HUES64 (cell line): ENCODE measurements around the gene GIMD1.
A peak's percentile ranks its signal among the peaks of the same experiment; 100 is the strongest.
"Not testable (repeated sequence)": the region's sequence is repeated elsewhere in the genome, so short reads cannot be mapped to it uniquely, and the experiment has no call there.

ENCODE experiments used
- H3K27ac ChIP-seq: 2 replicates; pipeline ENCODE4 v1.7.0; 2013; ENCODE audit warnings: low read depth, low read length, inconsistent platforms
- H3K27me3 ChIP-seq: 2 replicates; pipeline ENCODE4 v1.6.1; 2013; ENCODE audit warnings: mild to moderate bottlenecking, low read length; ENCODE audit not compliant: insufficient read depth
- H3K36me3 ChIP-seq: 2 replicates; pipeline ENCODE4 v1.6.1; 2013; ENCODE audit warnings: mild to moderate bottlenecking, low read length; ENCODE audit not compliant: insufficient read depth
- H3K4me1 ChIP-seq: 2 replicates; pipeline ENCODE4 v1.6.1; 2013; ENCODE audit warnings: mild to moderate bottlenecking, low read length, moderate library complexity; ENCODE audit not compliant: insufficient read depth
- H3K4me3 ChIP-seq: 2 replicates; pipeline ENCODE4 v1.5.1; 2013; ENCODE audit warnings: mild to moderate bottlenecking, low read length, moderate library complexity
- H3K9ac ChIP-seq: 2 replicates; pipeline ENCODE4 v1.6.1; 2013; ENCODE audit warnings: mild to moderate bottlenecking, low read depth, low read length
- H3K9me3 ChIP-seq: 2 replicates; pipeline ENCODE4 v1.6.1; 2013; ENCODE audit warnings: low read depth, low read length; ENCODE audit not compliant: insufficient read depth
- WGBS: fragments of 150-250, 120-280 bp; methylation state at CpG from one replicate; pipeline ENCODE4 v1.1.7; 2013; ENCODE audit warnings: missing lambda C conversion rate; 5-methylcytosine and 5-hydroxymethylcytosine counted together

The GIMD1 gene

DNA sequence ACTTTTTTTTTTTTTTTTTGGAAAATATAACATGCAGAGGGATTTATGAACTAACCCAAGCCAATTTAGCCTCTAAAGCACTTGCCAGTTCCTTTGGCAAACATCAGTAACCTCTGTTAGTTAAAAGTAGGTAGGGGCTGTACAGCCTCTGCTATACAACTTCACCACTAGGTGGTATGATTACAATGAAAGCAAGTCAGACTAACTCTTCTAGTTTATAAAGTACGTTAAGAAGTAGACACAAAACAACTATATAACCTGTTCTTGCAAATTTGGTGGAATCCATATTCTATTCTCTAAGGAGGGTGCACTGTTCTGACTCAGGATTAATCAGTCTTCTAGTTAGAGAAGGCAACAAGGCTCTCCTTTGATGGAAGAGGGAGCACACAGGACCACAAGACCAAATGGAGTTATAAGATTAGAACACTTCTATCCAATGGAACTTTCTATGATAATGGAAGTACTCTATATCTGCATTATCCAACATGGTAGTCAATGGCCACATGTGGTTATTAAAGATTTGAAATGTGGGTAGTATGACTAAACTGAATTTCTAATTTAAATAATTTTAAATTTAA, 39.4 kb downstream of the GIMD1 start:
- Histone ChIP-seq H3K4me3 (no peak overlapping the region), H3K36me3 (peaks cover 87% of the 10 kb centered on the region)

DNA sequence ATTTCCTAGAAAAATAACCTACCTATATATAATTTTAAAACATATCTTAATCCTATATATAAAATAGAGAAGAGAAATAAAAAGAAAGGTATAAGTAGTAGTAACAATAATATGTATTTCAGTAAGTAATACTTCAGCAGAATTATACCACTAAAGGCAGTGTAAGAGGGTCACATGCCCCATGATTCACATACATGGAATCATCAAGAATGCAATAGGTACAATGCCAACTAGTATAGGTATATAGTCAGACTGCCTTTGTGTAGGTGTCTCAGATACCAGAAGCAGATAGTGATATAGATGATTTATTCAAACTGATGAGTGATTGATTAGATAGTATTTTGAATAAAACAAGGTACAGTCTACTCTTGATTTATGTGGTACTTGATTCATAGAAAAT, 42.8 kb downstream of the GIMD1 start:
- Histone ChIP-seq H3K9me3 (no peaks in the 10 kb centered on the region), H3K9ac (no peak overlapping the region), H3K27ac (no peak overlapping the region), H3K36me3 (peaks cover 55% of the 10 kb centered on the region), H3K27me3 (no peaks in the 10 kb centered on the region), H3K4me3 (no peak overlapping the region), H3K4me1 (peaks cover 10% of the 10 kb centered on the region)

More for the DNA sequence above, 39.4 kb downstream of the GIMD1 start:
- Histone ChIP-seq H3K4me1 (peaks cover 7% of the 10 kb centered on the region), H3K9me3 (no peaks in the 10 kb centered on the region), H3K27me3 (no peaks in the 10 kb centered on the region), H3K27ac (no peak overlapping the region), H3K9ac (no peak overlapping the region)
- no CpG with 5 or more reads among the region's 1 CpG for WGBS

DNA sequence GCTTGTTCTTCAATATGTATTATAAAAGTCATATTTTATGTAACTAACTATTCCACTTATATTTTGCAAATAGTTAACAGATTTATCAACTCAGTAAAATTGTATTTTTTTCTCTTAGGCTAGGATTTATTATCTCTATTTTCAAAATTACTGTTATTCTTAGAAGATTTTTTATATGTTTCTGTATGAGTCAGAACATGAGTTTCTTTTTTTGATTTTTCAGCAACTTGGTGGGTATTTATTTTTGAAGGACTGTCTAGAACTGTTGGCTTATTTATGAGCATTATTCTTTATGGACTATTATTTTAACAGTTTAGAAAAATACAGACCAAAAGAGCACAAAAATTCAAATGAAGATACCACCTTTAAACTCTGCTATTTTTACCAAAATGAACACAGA, 45.5 kb downstream of the GIMD1 start:
- Histone ChIP-seq H3K27ac (no peak overlapping the region), H3K36me3 (peaks cover 39% of the 10 kb centered on the region), H3K27me3 (no peaks in the 10 kb centered on the region), H3K9ac (no peak overlapping the region), H3K4me1 (peaks cover 10% of the 10 kb centered on the region), H3K4me3 (no peak overlapping the region), H3K9me3 (no peaks in the 10 kb centered on the region)

DNA sequence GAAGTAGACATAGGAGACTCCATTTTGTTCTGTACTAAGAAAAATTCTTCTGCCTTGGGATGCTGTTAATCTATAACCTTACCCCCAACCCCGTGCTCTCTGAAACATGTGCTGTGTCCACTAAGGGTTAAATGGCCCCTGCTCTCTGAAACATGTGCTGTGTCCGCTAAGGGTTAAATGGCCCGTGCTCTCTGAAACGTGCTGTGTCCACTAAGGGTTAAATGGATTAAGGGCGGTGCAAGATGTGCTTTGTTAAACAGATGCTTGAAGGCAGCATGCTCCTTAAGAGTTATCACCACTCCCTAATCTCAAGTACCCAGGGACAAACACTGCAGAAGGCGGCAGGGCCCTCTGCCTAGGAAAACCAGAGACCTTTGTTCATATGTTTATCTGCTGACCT, 46.8 kb downstream of the GIMD1 start:
- H3K9ac ChIP-seq, H3K27me3 ChIP-seq, H3K9me3 ChIP-seq, H3K27ac ChIP-seq, H3K4me3 ChIP-seq: not testable (repeated sequence)
- Histone ChIP-seq H3K36me3 (peaks cover 26% of the 10 kb centered on the region), H3K4me1 (peaks cover 20% of the 10 kb centered on the region)
- WGBS = 56% methylated on average over 6 of the region's 6 CpGs

DNA sequence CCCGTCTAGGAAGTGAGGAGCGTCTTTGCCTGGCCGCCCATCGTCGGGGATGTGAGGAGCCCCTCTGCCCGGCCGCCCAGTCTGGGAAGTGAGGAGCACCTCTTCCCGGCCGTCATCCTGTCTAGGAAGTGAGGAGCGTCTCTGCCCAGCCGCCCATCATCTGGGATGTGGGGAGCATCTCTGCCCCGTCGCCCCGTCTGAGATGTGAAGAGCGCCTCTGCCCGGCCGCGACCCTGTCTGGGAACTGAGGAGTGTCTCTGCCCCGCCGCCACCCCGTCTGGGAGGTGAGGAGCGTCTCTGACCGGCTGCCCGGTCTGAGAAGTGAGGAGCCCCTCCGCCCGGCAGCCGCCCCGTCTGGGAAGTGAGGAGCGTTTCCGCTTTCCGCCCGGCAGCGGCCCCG, 47.4 kb downstream of the GIMD1 start:
- peaks cover 20% of the 10 kb centered on the region for H3K4me1 ChIP-seq
- H3K27ac ChIP-seq, H3K27me3 ChIP-seq, H3K4me3 ChIP-seq, H3K9me3 ChIP-seq, H3K9ac ChIP-seq: not testable (repeated sequence)
- 98% methylated on average over 34 of the region's 34 CpGs for WGBS
- peaks cover 20% of the 10 kb centered on the region for H3K36me3 ChIP-seq

DNA sequence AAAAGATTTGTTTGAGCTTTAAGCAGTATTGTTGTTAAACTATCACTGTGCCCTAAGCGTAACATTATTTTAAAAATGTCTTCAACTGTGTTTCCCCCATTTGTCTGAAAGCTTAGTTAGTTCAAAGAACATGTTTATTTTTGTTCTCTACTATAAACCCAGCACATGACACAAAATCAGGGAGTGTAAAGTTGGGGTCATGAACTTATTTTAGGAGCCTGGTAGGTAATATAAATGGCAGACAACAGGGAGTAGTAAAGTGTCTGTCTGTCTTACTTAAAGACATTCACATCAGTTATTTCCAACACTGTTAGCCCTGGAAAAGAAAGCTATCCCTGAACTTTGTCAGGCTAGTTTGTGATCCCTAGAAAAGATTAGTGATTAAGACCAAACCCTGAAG, 48.3 kb downstream of the GIMD1 start:
- H3K27ac ChIP-seq = no peak overlapping the region
- H3K9me3 ChIP-seq = no peaks in the 10 kb centered on the region
- H3K27me3 ChIP-seq = no peaks in the 10 kb centered on the region
- WGBS = no CpG with 5 or more reads among the region's 1 CpG
- H3K36me3 ChIP-seq = peaks cover 15% of the 10 kb centered on the region
- no peak overlapping the region for H3K9ac ChIP-seq
- peaks cover 20% of the 10 kb centered on the region for H3K4me1 ChIP-seq
- H3K4me3 ChIP-seq = no peak overlapping the region

DNA sequence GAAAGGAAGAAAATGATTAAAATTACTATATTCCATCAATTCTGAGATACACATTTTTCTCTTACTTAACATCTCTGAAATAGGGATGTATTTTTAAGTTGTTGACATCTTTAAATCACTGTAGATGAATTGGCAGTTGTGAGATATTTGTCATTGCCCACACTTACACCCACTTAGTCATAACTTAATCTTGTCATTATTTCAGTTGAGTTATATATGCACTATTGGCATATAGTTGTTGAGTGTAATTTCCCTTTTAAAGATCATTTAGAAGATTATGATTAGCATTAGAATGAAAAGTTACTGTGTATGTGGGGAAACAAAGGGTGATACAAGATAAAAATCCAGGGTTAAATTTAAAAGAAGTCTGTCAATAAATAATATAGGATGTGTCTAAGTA, 50.1 kb downstream of the GIMD1 start:
- Histone ChIP-seq H3K27me3 (no peaks in the 10 kb centered on the region), H3K4me1 (peaks cover 9% of the 10 kb centered on the region; the same call in 1 of the 2 replicates), H3K4me3 (no peak overlapping the region), H3K36me3 (peaks cover 9% of the 10 kb centered on the region; the same call in 1 of the 2 replicates), H3K9ac (no peak overlapping the region), H3K27ac (no peak overlapping the region), H3K9me3 (no peaks in the 10 kb centered on the region)

DNA sequence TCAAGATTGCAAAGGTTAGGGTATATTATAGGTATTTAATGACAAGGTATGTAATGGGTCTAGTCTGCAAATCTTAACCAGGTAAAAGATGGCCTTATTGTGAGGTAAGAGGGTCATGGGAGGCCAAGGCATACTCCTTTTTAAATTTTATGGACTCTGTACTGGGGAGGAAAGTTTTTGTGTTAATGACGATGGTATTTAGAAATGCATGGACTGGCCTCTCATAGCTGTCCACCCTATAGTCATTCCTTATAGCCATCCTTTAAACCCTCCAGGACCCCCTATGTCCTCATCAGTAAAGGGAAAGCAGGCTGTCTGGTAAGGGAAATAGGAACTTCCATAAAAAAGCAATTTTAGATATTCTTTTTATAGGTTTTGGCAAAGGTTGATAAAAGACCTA, 50.8 kb downstream of the GIMD1 start:
- H3K27ac ChIP-seq = no peak overlapping the region; the same call in 1 of the 2 replicates
- no peaks in the 10 kb centered on the region for H3K9me3 ChIP-seq
- peak overlapping the region; percentile 86 for H3K4me3 ChIP-seq
- H3K36me3 ChIP-seq = peaks cover 9% of the 10 kb centered on the region; the same call in 1 of the 2 replicates
- no peak overlapping the region; the same call in 1 of the 2 replicates for H3K9ac ChIP-seq
- 100% methylated on average over 1 of the region's 1 CpG for WGBS
- no peaks in the 10 kb centered on the region for H3K27me3 ChIP-seq
- peaks cover 9% of the 10 kb centered on the region; the same call in 1 of the 2 replicates for H3K4me1 ChIP-seq

DNA sequence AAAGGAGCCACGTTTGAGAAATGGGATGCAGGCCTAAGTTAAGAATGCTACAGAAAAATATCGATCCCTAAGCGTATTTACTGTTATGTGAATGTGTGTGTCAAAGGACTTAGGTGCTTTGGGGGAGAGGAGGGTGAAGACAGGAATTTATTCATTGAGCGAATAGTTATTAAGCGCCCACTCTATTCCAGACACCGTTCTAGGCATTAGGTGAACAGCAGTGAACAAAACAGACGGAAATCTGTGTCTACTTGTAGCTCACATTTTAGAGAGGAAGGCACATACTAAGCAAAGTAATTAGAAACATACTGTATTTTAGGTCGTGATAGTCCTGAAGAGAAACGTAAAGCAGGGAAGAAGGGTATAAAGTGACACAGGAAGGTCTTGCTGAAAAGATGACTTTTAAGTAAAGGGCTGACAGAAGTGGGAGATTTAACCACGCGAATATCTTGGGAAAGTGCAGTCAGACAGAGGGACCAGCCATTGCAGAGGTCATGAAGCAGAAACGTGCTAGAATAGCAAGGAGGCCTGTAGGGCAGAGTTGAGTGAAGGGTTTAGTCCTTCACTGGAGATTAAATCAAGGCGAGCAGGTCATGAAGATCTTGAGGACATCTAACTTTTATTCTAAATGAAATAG, 51.7 kb downstream of the GIMD1 start:
- Histone ChIP-seq H3K27me3 (no peaks in the 10 kb centered on the region), H3K9me3 (no peaks in the 10 kb centered on the region), H3K27ac (peak overlapping the region; percentile 88), H3K36me3 (peaks cover 9% of the 10 kb centered on the region; the same call in 1 of the 2 replicates), H3K4me1 (peaks cover 9% of the 10 kb centered on the region; the same call in 1 of the 2 replicates), H3K9ac (peak overlapping the region; percentile 96), H3K4me3 (peak overlapping the region; percentile 86)
- WGBS = 11% methylated on average over 13 of the region's 13 CpGs

DNA sequence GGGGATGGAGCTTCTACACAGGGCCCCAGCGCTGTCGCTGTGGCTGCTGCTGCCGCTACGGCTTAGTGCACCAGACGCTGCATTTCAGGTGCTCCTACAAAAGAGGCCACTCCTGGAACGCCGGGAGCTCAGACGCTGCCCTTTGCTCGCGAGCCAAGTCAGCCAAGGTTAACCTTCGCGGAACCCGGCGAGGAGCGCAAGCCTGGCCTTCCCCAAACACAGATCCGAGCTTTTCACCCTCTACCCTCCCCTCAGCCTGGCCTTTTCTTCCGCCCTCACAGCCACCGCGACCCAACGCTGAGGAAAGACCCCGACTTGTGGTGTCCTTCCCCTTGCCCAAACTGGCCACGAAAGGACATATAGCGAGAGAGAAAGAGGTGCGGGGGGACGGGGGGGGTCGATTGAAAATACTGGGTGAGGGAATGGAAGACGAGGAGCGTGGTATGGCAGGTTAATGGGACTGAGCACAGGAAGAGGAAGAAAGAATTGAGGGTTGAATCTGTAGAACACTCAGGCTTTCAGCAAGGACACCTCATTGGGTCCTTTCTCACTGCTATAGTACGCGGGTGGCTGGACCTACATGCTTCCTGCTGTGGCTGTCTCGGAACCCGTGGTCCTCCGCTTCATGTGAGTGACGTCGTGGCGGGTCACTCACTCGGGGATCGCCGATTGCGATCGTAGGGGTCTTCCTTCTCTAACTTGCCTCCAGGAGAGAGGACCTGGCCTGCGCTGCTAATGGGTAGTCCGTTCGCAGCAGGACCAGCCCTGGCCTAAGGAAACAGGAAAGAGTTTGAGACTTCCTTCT, 52.4 kb downstream of the GIMD1 start, which contains the start of the genes AIMP1 and TBCK:
AIMP1 (plus strand) TSS at position 583 of the 805 bp plus-strand sequence. CDS start 8,460 bp downstream, outside the sequence.
TBCK (minus strand) TSS at position 242 of the 805 bp plus-strand sequence. CDS start 7,249 bp downstream, outside the sequence.
- under 1% methylated on average over 44 of the region's 44 CpGs for WGBS

DNA sequence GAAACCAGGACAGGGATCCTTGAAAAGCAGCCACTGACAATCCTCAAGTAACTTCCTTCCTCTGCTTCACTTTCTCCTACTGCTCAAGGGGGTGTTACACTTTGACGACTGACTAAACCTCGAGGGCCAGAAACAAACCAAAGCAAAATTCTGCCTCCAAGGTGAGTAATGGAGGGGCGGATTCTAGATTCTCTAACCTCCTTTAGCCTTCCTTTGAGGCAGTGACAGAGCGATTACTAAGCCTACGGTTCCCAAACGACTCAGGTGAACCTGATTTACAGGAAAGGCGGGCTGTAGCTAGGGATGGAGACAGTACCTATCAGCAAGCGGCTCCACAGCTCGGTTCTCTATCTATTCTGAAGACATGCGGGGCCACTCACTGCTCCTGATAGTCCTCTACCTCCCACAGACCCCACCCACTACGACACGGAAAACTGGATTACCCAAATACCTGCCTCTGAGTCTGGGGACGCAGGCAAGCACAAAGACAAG, 53.1 kb downstream of the GIMD1 start:
- Histone ChIP-seq H3K27me3 (no peaks in the 10 kb centered on the region), H3K27ac (peak overlapping the region; percentile 88), H3K36me3 (peaks cover 9% of the 10 kb centered on the region; the same call in 1 of the 2 replicates), H3K4me1 (peaks cover 9% of the 10 kb centered on the region; the same call in 1 of the 2 replicates), H3K4me3 (peak overlapping the region; percentile 86), H3K9ac (peak overlapping the region; percentile 96), H3K9me3 (no peaks in the 10 kb centered on the region)
- WGBS = under 1% methylated on average over 12 of the region's 13 CpGs

More for the DNA sequence above, 52.4 kb downstream of the GIMD1 start, which contains the start of the genes AIMP1 and TBCK:
- peaks cover 9% of the 10 kb centered on the region; the same call in 1 of the 2 replicates for H3K36me3 ChIP-seq
- no peaks in the 10 kb centered on the region for H3K27me3 ChIP-seq
- no peaks in the 10 kb centered on the region for H3K9me3 ChIP-seq
- H3K27ac ChIP-seq = peak within 1 kb of the TSS; percentile 88
- H3K4me3 ChIP-seq = peak within 1 kb of the TSS; percentile 86
- peak within 1 kb of the TSS; percentile 96 for H3K9ac ChIP-seq
- H3K4me1 ChIP-seq = peaks cover 9% of the 10 kb centered on the region; the same call in 1 of the 2 replicates
